Activated naive CD8-positive, alpha-beta T cell treated with anti-CD3 and anti-CD28 coated beads for 36 hours (primary cell): ENCODE results near the gene GFOD1. TPM values are rescaled to one million over a fixed set of nuclear protein-coding genes. Genes with fewer than 3 reads are reported as not detected.

Experiments used
- DNase-seq: peaks from one replicate; pipeline ENCODE4 v3.0.0; 2021
- H3K27ac Mint-ChIP-seq: one replicate; pipeline ENCODE4 v1.8.0; 2022; ENCODE audit warnings: mild to moderate bottlenecking, moderate library complexity, mixed read lengths
- H3K27me3 Mint-ChIP-seq: one replicate; pipeline ENCODE4 v1.8.0; 2022; ENCODE audit warnings: mild to moderate bottlenecking, mixed read lengths
- H3K36me3 Mint-ChIP-seq: one replicate; pipeline ENCODE4 v1.8.0; 2021; ENCODE audit warnings: mild to moderate bottlenecking, mixed read lengths
- H3K4me1 Mint-ChIP-seq: one replicate; pipeline ENCODE4 v1.8.0; 2021; ENCODE audit warnings: mixed read lengths
- H3K4me3 Mint-ChIP-seq: one replicate; pipeline ENCODE4 v1.8.0; 2022; ENCODE audit warnings: mild to moderate bottlenecking, moderate library complexity, mixed read lengths
- H3K9me3 Mint-ChIP-seq: one replicate; pipeline ENCODE4 v1.8.0; 2022; ENCODE audit warnings: mixed read lengths
- total RNA-seq, 2 experiments: library from RNA; stranded (reverse); gene quantifications; one replicate each; pipeline ENCODE4 v1.2.3, GENCODE V29; 2021

Gene GFOD1
- total RNA-seq, 2 experiments from 2014 or later, result 12.8 to 13.0 TPM

GRCh38 chr6:13314806-13315205 is 172.6 kb downstream of the GFOD1 start:
- Mint-ChIP-seq H3K36me3 (peaks cover 31% of the 10 kb centered on the region), H3K27me3 (no peaks in the 10 kb centered on the region), H3K27ac (no peak overlapping the region), H3K4me1 (peaks cover 5% of the 10 kb centered on the region), H3K9me3 (no peaks in the 10 kb centered on the region), H3K4me3 (no peak overlapping the region)
- no peak for DNase-seq

- Mint-ChIP-seq H3K9me3 (no peaks in the 10 kb centered on the region), H3K36me3 (peaks cover 36% of the 10 kb centered on the region), H3K27ac (no peak overlapping the region), H3K4me3 (no peak overlapping the region), H3K4me1 (peaks cover 15% of the 10 kb centered on the region), H3K27me3 (no peaks in the 10 kb centered on the region)
- no peak for DNase-seq
These were observed 176.2 kb downstream of the GFOD1 start for GRCh38 chr6:13311155-13311554.

GRCh38 chr6:13308332-13308731 is 179.1 kb downstream of the GFOD1 start:
- no peaks in the 10 kb centered on the region for H3K27me3 Mint-ChIP-seq
- no peak overlapping the region for H3K4me3 Mint-ChIP-seq
- H3K4me1 Mint-ChIP-seq, result peaks cover 25% of the 10 kb centered on the region
- H3K36me3 Mint-ChIP-seq, result peaks cover 36% of the 10 kb centered on the region
- no peak overlapping the region for H3K27ac Mint-ChIP-seq
- DNase-seq, result no peak
- peaks cover under 1% of the 10 kb centered on the region for H3K9me3 Mint-ChIP-seq

Other genes starting within 250 kb of the GFOD1 start
- 10 to 100 TPM; 20.2 to 20.6 TPM for gene TBC1D7, start 159.1 kb downstream of the GFOD1 start, total RNA-seq
- 1 to 10 TPM; 8.9 to 9.9 TPM for gene SIRT5, start 87.0 kb upstream of the GFOD1 start, total RNA-seq
- gene NOL7, start 127.7 kb upstream of the GFOD1 start, total RNA-seq, result 100 to 1,000 TPM; 121 to 123 TPM
- 10 to 100 TPM; 54.9 to 56.5 TPM for gene RANBP9, start 224.2 kb upstream of the GFOD1 start, total RNA-seq